ENCODE data around the gene CIAO1. TPM values are rescaled to one million over a fixed set of nuclear protein-coding genes. Genes with fewer than 3 reads are reported as not detected.

Gene CIAO1
- total RNA-seq, 1 donor from 2014 or later, result 58.6 TPM

DNA sequence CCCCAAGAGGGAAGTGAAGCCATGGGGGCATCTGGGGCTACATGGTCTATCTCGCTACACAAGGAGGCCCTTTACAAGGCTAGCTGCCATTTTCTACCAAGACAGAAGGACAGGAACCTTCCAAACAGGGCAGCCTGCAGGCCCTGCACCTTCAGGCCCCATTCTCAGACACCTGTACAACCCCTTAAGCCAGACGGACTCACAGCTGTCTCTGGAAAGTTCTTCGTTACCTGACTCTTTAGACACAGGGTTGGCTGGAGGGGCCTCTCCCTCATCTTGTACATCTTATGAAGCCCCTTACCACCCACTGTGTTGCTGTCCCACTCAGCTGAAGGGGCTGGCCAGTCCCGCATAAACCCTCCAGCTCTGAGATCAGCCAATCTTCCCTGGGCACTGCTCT, 17.4 kb upstream of the CIAO1 start:
- Histone ChIP-seq H3K27ac (ENCODE audit: low read depth, low read length) (no peak overlapping the region), H3K4me2 (ENCODE audit: low read length) (no peak overlapping the region), H3K4me1 (ENCODE audit: insufficient read depth, low read length) (peaks cover 19% of the 10 kb centered on the region), H3K27me3 (ENCODE audit: insufficient read depth, low read length) (no peaks in the 10 kb centered on the region), H4K20me1 (ENCODE audit: insufficient read depth, low read length) (peaks cover 7% of the 10 kb centered on the region), H3K4me3 (ENCODE audit: insufficient read depth, low read depth, low read length) (no peak overlapping the region), H3K9ac (ENCODE audit: low read length) (no peak overlapping the region), H2AFZ (ENCODE audit: low read depth, low read length) (no peak overlapping the region), H3K36me3 (ENCODE audit: insufficient read depth, low read length) (peaks cover 14% of the 10 kb centered on the region), H3K9me3 (ENCODE audit: insufficient read depth, low read depth, low read length) (no peaks in the 10 kb centered on the region), H3K79me2 (ENCODE audit: insufficient read depth, low read length) (no peaks in the 10 kb centered on the region)
- Mint-ChIP-seq H3K36me3 (ENCODE audit: low read depth, unreplicated experiment) (peaks cover 12% of the 10 kb centered on the region), H3K27me3 (ENCODE audit: low read depth, unreplicated experiment) (no peaks in the 10 kb centered on the region), H3K4me1 (ENCODE audit: low read depth, unreplicated experiment) (peaks cover 12% of the 10 kb centered on the region), H3K27ac (ENCODE audit: unreplicated experiment) (no peak overlapping the region), H3K4me3 (ENCODE audit: unreplicated experiment) (no peak overlapping the region), H3K9me3 (ENCODE audit: unreplicated experiment) (no peaks in the 10 kb centered on the region)
- no peak for FAIRE-seq
- DNase-seq (ENCODE audit: low read depth), result no peak
- TF ChIP-seq EZH2 (IDR thresholded peaks at IDR 0.05; ENCODE audit: insufficient read depth, low read length) (no peak), CTCF (IDR thresholded peaks at IDR 0.05; ENCODE audit: insufficient read depth, low read depth, low read length) (no peak)

- FAIRE-seq (no peak), DNase-seq (ENCODE audit: low read depth) (no peak)
- no peaks in the 10 kb centered on the region for H3K9me3 Mint-ChIP-seq (ENCODE audit: unreplicated experiment)
- Histone ChIP-seq H4K20me1 (ENCODE audit: insufficient read depth, low read length) (peaks cover 7% of the 10 kb centered on the region), H3K79me2 (ENCODE audit: insufficient read depth, low read length) (peaks cover 4% of the 10 kb centered on the region), H3K27ac (ENCODE audit: low read depth, low read length) (no peak overlapping the region), H3K27me3 (ENCODE audit: insufficient read depth, low read length) (no peaks in the 10 kb centered on the region), H3K4me3 (ENCODE audit: insufficient read depth, low read depth, low read length) (no peak overlapping the region), H3K36me3 (ENCODE audit: insufficient read depth, low read length) (peaks cover 14% of the 10 kb centered on the region), H3K4me2 (ENCODE audit: low read length) (no peak overlapping the region), H3K9ac (ENCODE audit: low read length) (no peak overlapping the region), H2AFZ (ENCODE audit: low read depth, low read length) (no peak overlapping the region), H3K4me1 (ENCODE audit: insufficient read depth, low read length) (peaks cover 19% of the 10 kb centered on the region), H3K9me3 (ENCODE audit: insufficient read depth, low read depth, low read length) (no peaks in the 10 kb centered on the region)
- peaks cover 17% of the 10 kb centered on the region for H3K36me3 Mint-ChIP-seq (ENCODE audit: low read depth, unreplicated experiment)
- no peaks in the 10 kb centered on the region for H3K27me3 Mint-ChIP-seq (ENCODE audit: low read depth, unreplicated experiment)
- no peak overlapping the region for H3K4me3 Mint-ChIP-seq (ENCODE audit: unreplicated experiment)
- no peak overlapping the region for H3K27ac Mint-ChIP-seq (ENCODE audit: unreplicated experiment)
- H3K4me1 Mint-ChIP-seq (ENCODE audit: low read depth, unreplicated experiment), result peaks cover 12% of the 10 kb centered on the region
- no peak for TF ChIP-seq CTCF (IDR thresholded peaks at IDR 0.05; ENCODE audit: insufficient read depth, low read depth, low read length)
- no peak for TF ChIP-seq EZH2 (IDR thresholded peaks at IDR 0.05; ENCODE audit: insufficient read depth, low read length)
Observed at GRCh38 chr2:96249654-96250053, 16.4 kb upstream of the CIAO1 start.

DNA sequence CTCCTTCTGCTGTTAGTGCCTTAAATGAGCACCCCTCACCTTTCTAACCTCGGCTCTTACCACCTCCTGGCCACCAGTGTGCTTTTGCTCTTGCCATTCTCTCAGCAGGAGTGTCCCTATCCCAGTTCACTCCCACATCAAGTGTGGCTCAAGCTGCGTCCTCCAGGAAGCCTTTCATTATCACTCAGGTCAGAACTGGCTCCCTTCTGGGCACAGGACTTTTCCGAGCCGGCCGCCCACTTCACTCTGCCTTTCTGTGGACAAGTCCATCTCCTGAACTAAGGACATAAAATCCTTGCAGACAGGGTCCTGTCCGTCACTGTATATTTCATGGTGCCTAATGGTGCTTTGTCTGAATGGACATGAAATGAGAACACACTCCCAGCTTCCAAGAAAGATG, 15.8 kb upstream of the CIAO1 start:
- Mint-ChIP-seq H3K27ac (ENCODE audit: unreplicated experiment) (no peak overlapping the region), H3K4me3 (ENCODE audit: unreplicated experiment) (peak overlapping the region; percentile 23), H3K4me1 (ENCODE audit: low read depth, unreplicated experiment) (peaks cover 12% of the 10 kb centered on the region), H3K9me3 (ENCODE audit: unreplicated experiment) (no peaks in the 10 kb centered on the region), H3K27me3 (ENCODE audit: low read depth, unreplicated experiment) (no peaks in the 10 kb centered on the region), H3K36me3 (ENCODE audit: low read depth, unreplicated experiment) (peaks cover 17% of the 10 kb centered on the region)
- Histone ChIP-seq H3K4me3 (ENCODE audit: insufficient read depth, low read depth, low read length) (no peak overlapping the region), H2AFZ (ENCODE audit: low read depth, low read length) (no peak overlapping the region), H3K9ac (ENCODE audit: low read length) (no peak overlapping the region), H3K27ac (ENCODE audit: low read depth, low read length) (no peak overlapping the region), H3K9me3 (ENCODE audit: insufficient read depth, low read depth, low read length) (no peaks in the 10 kb centered on the region), H3K27me3 (ENCODE audit: insufficient read depth, low read length) (no peaks in the 10 kb centered on the region), H3K36me3 (ENCODE audit: insufficient read depth, low read length) (peaks cover 14% of the 10 kb centered on the region), H3K4me1 (ENCODE audit: insufficient read depth, low read length) (peaks cover 19% of the 10 kb centered on the region), H4K20me1 (ENCODE audit: insufficient read depth, low read length) (peaks cover 7% of the 10 kb centered on the region), H3K79me2 (ENCODE audit: insufficient read depth, low read length) (peaks cover 4% of the 10 kb centered on the region), H3K4me2 (ENCODE audit: low read length) (no peak overlapping the region)
- FAIRE-seq (no peak), DNase-seq (ENCODE audit: low read depth) (no peak)
- TF ChIP-seq EZH2 (IDR thresholded peaks at IDR 0.05; ENCODE audit: insufficient read depth, low read length) (no peak), CTCF (IDR thresholded peaks at IDR 0.05; ENCODE audit: insufficient read depth, low read depth, low read length) (no peak)

Data from astrocyte (in vitro differentiated cells and primary cell).